Measurements from ENCODE around the gene WDR82.

WDR82 gene

DNA sequence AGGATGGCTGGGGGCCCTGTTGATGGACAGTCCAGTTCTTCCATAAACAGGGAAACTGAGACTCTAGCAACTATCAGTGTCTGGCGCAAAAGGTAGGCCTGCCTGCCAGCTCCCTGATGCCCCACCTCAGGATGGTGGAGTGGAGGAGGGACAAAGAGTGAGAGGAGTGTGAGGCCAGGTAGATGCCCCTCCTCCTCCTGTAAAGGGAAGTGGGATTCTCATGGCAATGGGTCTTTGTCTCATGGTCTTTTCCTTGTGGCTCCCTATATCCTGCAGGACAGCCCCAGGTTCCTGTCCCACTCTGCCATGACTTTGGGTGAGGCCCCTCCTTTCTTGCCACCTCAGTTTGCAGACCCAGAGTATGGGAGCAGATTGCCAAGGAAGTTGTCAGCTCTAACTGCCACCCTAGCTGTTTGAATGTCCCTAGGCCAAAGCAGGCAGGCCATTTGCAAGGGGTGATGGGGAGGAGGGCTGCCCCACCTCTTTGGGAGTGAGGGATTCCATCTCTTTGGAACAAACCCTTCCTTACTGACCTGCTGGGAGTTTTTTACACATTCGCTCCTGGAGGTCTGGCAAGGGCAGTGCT is 34.8 kb upstream of the WDR82 start:
- DNase-seq = no peak
- no peak overlapping the region for H2AFZ ChIP-seq (ENCODE audit: low read depth, low read length)
- H3K36me3 ChIP-seq (ENCODE audit: control insufficient read depth in 1 of 2, insufficient read depth in 2 of 2, low read depth in 1 of 2, low read length in 2 of 2) = peaks cover 4 to 14% of the 10 kb centered on the region in 2 experiments
- no peak overlapping the region for H3K23ac ChIP-seq (ENCODE audit: low read length in 2 of 2)
- no peak overlapping the region for H2BK120ac ChIP-seq (ENCODE audit: low read depth, low read length)
- no peaks in the 10 kb centered on the region for H3K9me3 ChIP-seq (ENCODE audit: control insufficient read depth, low read length)
- no peak overlapping the region for H3K4ac ChIP-seq (ENCODE audit: low read depth in 1 of 2, low read length in 2 of 2)
- no peak overlapping the region for H3K27ac ChIP-seq (ENCODE audit: low read length, poor library complexity, severe bottlenecking)
- H3K27me3 ChIP-seq (ENCODE audit: control insufficient read depth in 1 of 2, insufficient read depth in 1 of 2, low read length in 2 of 2) = peaks cover 0 to 3% of the 10 kb centered on the region in 2 experiments
- no peak overlapping the region for H2AK5ac ChIP-seq (ENCODE audit: low read length, severe bottlenecking)
- no peaks in the 10 kb centered on the region for H3K79me1 ChIP-seq (replicated peaks; ENCODE audit: low read length, poor library complexity, severe bottlenecking)
- peak overlapping the region in 1 of 2 experiments; percentile 80 for H3K18ac ChIP-seq (ENCODE audit: low read depth in 1 of 2, low read length in 2 of 2)
- peak overlapping the region; percentile 43 for H4K91ac ChIP-seq (ENCODE audit: low read length)
- H2BK12ac ChIP-seq (ENCODE audit: low read length in 2 of 2) = peak overlapping the region; percentile 32 to 38
- peak overlapping the region; percentile 60 for H2BK15ac ChIP-seq (ENCODE audit: low read depth, poor library complexity, severe bottlenecking)
- H3K9ac ChIP-seq (ENCODE audit: low read length) = peak overlapping the region; percentile 18
- H3K4me3 ChIP-seq (ENCODE audit: insufficient read depth in 1 of 2, low read depth in 1 of 2, low read length in 2 of 2) = no peak overlapping the region
- no peak overlapping the region for H3K4me2 ChIP-seq (ENCODE audit: low read length, poor library complexity, severe bottlenecking)
- peaks cover 26% of the 10 kb centered on the region for H3K4me1 ChIP-seq (ENCODE audit: control insufficient read depth, insufficient read depth, low read depth, low read length)
- H2BK5ac ChIP-seq (ENCODE audit: low read depth, low read length, poor library complexity, severe bottlenecking) = no peak overlapping the region
- H3K14ac ChIP-seq (ENCODE audit: low read length in 2 of 2) = no peak overlapping the region
- peak overlapping the region; percentile 7 for H4K8ac ChIP-seq (ENCODE audit: low read length)
- WGBS = 100% methylated on average over 2 of the region's 2 CpGs

DNA sequence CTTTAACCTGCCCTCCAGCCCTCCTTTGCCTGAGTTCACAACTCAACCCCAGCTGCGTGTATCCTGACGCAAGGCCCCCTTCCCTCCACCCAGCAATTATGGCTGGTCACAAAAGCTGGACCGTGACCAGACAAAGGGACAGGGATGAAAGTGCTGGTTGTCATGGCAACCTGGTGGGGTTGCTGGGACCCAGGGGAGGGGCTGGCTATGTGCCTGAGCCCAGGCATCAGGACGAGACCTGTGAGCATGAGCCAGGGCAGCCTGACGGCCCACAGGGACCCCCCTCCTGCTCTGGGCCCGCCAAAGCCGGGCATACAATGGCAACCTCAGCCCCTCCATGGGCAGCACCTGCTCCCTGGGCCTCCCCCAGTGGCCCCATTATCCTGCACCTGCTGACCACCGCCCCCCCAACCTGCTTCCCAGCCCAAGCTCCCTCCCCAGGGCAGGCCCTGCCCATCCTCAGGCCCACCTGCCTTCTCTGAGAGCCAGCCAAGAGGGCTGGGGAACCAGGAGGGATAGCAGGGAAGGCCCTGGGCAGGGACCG is 33.2 kb upstream of the WDR82 start:
- H3K79me1 ChIP-seq (replicated peaks; ENCODE audit: low read length, poor library complexity, severe bottlenecking) = no peaks in the 10 kb centered on the region
- H3K27ac ChIP-seq (ENCODE audit: low read length, poor library complexity, severe bottlenecking) = no peak overlapping the region
- no peak overlapping the region for H2BK12ac ChIP-seq (ENCODE audit: low read length in 2 of 2)
- H3K4me3 ChIP-seq (ENCODE audit: insufficient read depth in 1 of 2, low read depth in 1 of 2, low read length in 2 of 2) = no peak overlapping the region
- peaks cover 19% of the 10 kb centered on the region for H3K4me1 ChIP-seq (ENCODE audit: control insufficient read depth, insufficient read depth, low read depth, low read length)
- WGBS = 89% methylated on average over 7 of the region's 9 CpGs
- H4K8ac ChIP-seq (ENCODE audit: low read length) = no peak overlapping the region
- H3K9ac ChIP-seq (ENCODE audit: low read length) = no peak overlapping the region
- DNase-seq = no peak
- no peak overlapping the region for H3K4me2 ChIP-seq (ENCODE audit: low read length, poor library complexity, severe bottlenecking)
- no peak overlapping the region for H3K18ac ChIP-seq (ENCODE audit: low read depth in 1 of 2, low read length in 2 of 2)
- H2BK120ac ChIP-seq (ENCODE audit: low read depth, low read length) = no peak overlapping the region
- no peak overlapping the region for H3K4ac ChIP-seq (ENCODE audit: low read depth in 1 of 2, low read length in 2 of 2)
- H3K27me3 ChIP-seq (ENCODE audit: control insufficient read depth in 1 of 2, insufficient read depth in 1 of 2, low read length in 2 of 2) = no peaks in the 10 kb centered on the region
- no peak overlapping the region for H4K91ac ChIP-seq (ENCODE audit: low read length)
- H2BK5ac ChIP-seq (ENCODE audit: low read depth, low read length, poor library complexity, severe bottlenecking) = no peak overlapping the region
- no peak overlapping the region for H2AFZ ChIP-seq (ENCODE audit: low read depth, low read length)
- H3K14ac ChIP-seq (ENCODE audit: low read length in 2 of 2) = no peak overlapping the region
- H2BK15ac ChIP-seq (ENCODE audit: low read depth, poor library complexity, severe bottlenecking) = no peak overlapping the region
- H3K36me3 ChIP-seq (ENCODE audit: control insufficient read depth in 1 of 2, insufficient read depth in 2 of 2, low read depth in 1 of 2, low read length in 2 of 2) = peaks cover 4 to 13% of the 10 kb centered on the region in 2 experiments
- no peaks in the 10 kb centered on the region for H3K9me3 ChIP-seq (ENCODE audit: control insufficient read depth, low read length)
- H3K23ac ChIP-seq (ENCODE audit: low read length in 2 of 2) = no peak overlapping the region
- H2AK5ac ChIP-seq (ENCODE audit: low read length, severe bottlenecking) = no peak overlapping the region

DNA sequence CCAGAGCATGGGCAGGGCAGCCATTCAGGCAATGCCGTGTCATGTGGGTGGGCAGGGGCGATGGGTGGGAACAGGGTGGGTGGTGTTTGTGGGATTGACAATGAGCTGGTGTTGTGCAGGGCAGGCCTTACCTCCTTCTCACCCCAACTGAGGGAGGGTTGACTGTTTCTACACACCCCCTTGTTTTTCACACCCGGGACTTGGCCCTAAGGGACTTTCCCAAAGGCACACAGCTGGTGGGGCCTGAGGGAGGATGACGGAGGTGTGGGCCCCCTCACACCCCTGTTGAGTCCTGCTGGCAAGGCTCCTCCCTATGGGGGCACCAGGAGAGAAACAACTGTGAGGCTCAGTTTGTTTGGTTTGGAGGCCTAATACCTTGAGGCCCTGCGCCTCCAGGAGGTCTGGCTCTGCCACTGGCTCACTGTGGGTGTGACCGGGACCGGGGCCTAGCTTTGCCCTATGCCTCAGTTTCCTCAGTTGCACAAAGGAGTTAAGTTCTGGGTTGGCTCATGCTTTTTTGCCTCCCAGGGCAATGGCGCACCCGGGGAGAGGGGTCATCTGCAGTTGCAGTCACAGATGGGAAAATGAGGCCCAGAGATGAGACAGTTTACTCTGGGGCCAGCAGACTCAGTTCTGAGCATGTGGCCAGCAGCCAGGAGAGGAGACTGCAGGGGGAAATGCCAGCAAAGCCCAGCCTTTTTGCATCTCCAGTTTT is 32.6 kb upstream of the WDR82 start:
- H2BK15ac ChIP-seq (ENCODE audit: low read depth, poor library complexity, severe bottlenecking) = peak overlapping the region; percentile 21
- H3K36me3 ChIP-seq (ENCODE audit: control insufficient read depth in 1 of 2, insufficient read depth in 2 of 2, low read depth in 1 of 2, low read length in 2 of 2) = peaks cover 4 to 13% of the 10 kb centered on the region in 2 experiments
- H2BK120ac ChIP-seq (ENCODE audit: low read depth, low read length) = no peak overlapping the region
- no peak overlapping the region for H3K14ac ChIP-seq (ENCODE audit: low read length in 2 of 2)
- H4K91ac ChIP-seq (ENCODE audit: low read length) = no peak overlapping the region
- H2BK12ac ChIP-seq (ENCODE audit: low read length in 2 of 2) = no peak overlapping the region
- no peak overlapping the region for H3K4me3 ChIP-seq (ENCODE audit: insufficient read depth in 1 of 2, low read depth in 1 of 2, low read length in 2 of 2)
- H3K4me2 ChIP-seq (ENCODE audit: low read length, poor library complexity, severe bottlenecking) = no peak overlapping the region
- H3K4me1 ChIP-seq (ENCODE audit: control insufficient read depth, insufficient read depth, low read depth, low read length) = peaks cover 19% of the 10 kb centered on the region
- no peak for DNase-seq
- no peak overlapping the region for H3K27ac ChIP-seq (ENCODE audit: low read length, poor library complexity, severe bottlenecking)
- WGBS = 72% methylated on average over 8 of the region's 9 CpGs
- H3K23ac ChIP-seq (ENCODE audit: low read length in 2 of 2) = no peak overlapping the region
- no peak overlapping the region for H2AFZ ChIP-seq (ENCODE audit: low read depth, low read length)
- H2AK5ac ChIP-seq (ENCODE audit: low read length, severe bottlenecking) = no peak overlapping the region
- H3K9me3 ChIP-seq (ENCODE audit: control insufficient read depth, low read length) = no peaks in the 10 kb centered on the region
- no peak overlapping the region for H2BK5ac ChIP-seq (ENCODE audit: low read depth, low read length, poor library complexity, severe bottlenecking)
- no peak overlapping the region for H4K8ac ChIP-seq (ENCODE audit: low read length)
- no peak overlapping the region for H3K4ac ChIP-seq (ENCODE audit: low read depth in 1 of 2, low read length in 2 of 2)
- no peaks in the 10 kb centered on the region for H3K79me1 ChIP-seq (replicated peaks; ENCODE audit: low read length, poor library complexity, severe bottlenecking)
- H3K18ac ChIP-seq (ENCODE audit: low read depth in 1 of 2, low read length in 2 of 2) = no peak overlapping the region
- no peaks in the 10 kb centered on the region for H3K27me3 ChIP-seq (ENCODE audit: control insufficient read depth in 1 of 2, insufficient read depth in 1 of 2, low read length in 2 of 2)
- H3K9ac ChIP-seq (ENCODE audit: low read length) = no peak overlapping the region

DNA sequence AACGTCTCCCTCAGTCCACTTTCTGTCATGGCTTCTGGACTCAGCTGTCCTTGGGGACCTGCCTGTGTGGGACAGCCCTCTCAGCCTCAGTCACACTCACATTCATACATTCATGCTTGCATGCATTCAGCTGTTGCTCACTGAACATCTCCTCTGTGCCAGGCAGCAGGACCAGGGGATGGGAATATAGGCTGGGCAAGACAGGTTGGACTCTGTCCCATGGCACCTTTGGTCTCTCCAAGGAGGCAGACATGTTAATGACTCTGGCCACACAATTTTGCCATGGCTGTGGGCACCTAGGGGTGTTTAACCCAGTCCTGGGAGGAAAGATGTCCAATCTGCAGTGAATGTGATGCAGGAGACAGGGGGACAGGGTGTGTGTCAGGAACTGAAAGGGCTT is 29.9 kb upstream of the WDR82 start:
- peaks cover 4 to 13% of the 10 kb centered on the region in 2 experiments for H3K36me3 ChIP-seq (ENCODE audit: control insufficient read depth in 1 of 2, insufficient read depth in 2 of 2, low read depth in 1 of 2, low read length in 2 of 2)
- H2AK5ac ChIP-seq (ENCODE audit: low read length, severe bottlenecking) = no peak overlapping the region
- peaks cover 7% of the 10 kb centered on the region for H3K4me1 ChIP-seq (ENCODE audit: control insufficient read depth, insufficient read depth, low read depth, low read length)
- H2BK120ac ChIP-seq (ENCODE audit: low read depth, low read length) = no peak overlapping the region
- H2BK12ac ChIP-seq (ENCODE audit: low read length in 2 of 2) = no peak overlapping the region
- no peak overlapping the region for H3K9ac ChIP-seq (ENCODE audit: low read length)
- no peak overlapping the region for H3K4me3 ChIP-seq (ENCODE audit: insufficient read depth in 1 of 2, low read depth in 1 of 2, low read length in 2 of 2)
- no peaks in the 10 kb centered on the region for H3K79me1 ChIP-seq (replicated peaks; ENCODE audit: low read length, poor library complexity, severe bottlenecking)
- no peak overlapping the region for H3K18ac ChIP-seq (ENCODE audit: low read depth in 1 of 2, low read length in 2 of 2)
- H3K4me2 ChIP-seq (ENCODE audit: low read length, poor library complexity, severe bottlenecking) = no peak overlapping the region
- H3K14ac ChIP-seq (ENCODE audit: low read length in 2 of 2) = no peak overlapping the region
- H2BK5ac ChIP-seq (ENCODE audit: low read depth, low read length, poor library complexity, severe bottlenecking) = no peak overlapping the region
- H3K27ac ChIP-seq (ENCODE audit: low read length, poor library complexity, severe bottlenecking) = no peak overlapping the region
- H3K27me3 ChIP-seq (ENCODE audit: control insufficient read depth in 1 of 2, insufficient read depth in 1 of 2, low read length in 2 of 2) = no peaks in the 10 kb centered on the region
- H2BK15ac ChIP-seq (ENCODE audit: low read depth, poor library complexity, severe bottlenecking) = no peak overlapping the region
- no peak overlapping the region for H3K23ac ChIP-seq (ENCODE audit: low read length in 2 of 2)
- no peak overlapping the region for H3K4ac ChIP-seq (ENCODE audit: low read depth in 1 of 2, low read length in 2 of 2)
- H2AFZ ChIP-seq (ENCODE audit: low read depth, low read length) = no peak overlapping the region
- no peaks in the 10 kb centered on the region for H3K9me3 ChIP-seq (ENCODE audit: control insufficient read depth, low read length)
- H4K91ac ChIP-seq (ENCODE audit: low read length) = no peak overlapping the region
- DNase-seq = no peak
- H4K8ac ChIP-seq (ENCODE audit: low read length) = no peak overlapping the region
- WGBS = 64% methylated on average over 1 of the region's 1 CpG

Measured in mesenchymal stem cell (in vitro differentiated cells and primary cell).